OCI-LY1 (cell line): Measurements from ENCODE around the gene PCDHB13.
"Not testable (repeated sequence)": the region's sequence is repeated elsewhere in the genome, so short reads cannot be mapped to it uniquely, and the experiment has no call there.

Experiments used
- EZH2 ChIP-seq: fragments of 200-600 bp; sonication (generic), shearing (Covaris generic); IDR thresholded peaks from 2 replicates; pipeline ENCODE4 v1.8.0; 2017; ENCODE audit warnings: borderline replicate concordance, mixed run types, mild to moderate bottlenecking, antibody characterized with exemption, low read length, moderate library complexity, mixed read lengths
- TF ChIP-seq, protein P1 (sequence below): fragments of 200-600 bp; sonication (generic), shearing (Covaris generic); IDR thresholded peaks from 2 replicates; pipeline ENCODE4 v1.5.1; 2017; ENCODE audit warnings: mild to moderate bottlenecking, antibody characterized with exemption, low read length, moderate library complexity, mixed read lengths

DNA sequence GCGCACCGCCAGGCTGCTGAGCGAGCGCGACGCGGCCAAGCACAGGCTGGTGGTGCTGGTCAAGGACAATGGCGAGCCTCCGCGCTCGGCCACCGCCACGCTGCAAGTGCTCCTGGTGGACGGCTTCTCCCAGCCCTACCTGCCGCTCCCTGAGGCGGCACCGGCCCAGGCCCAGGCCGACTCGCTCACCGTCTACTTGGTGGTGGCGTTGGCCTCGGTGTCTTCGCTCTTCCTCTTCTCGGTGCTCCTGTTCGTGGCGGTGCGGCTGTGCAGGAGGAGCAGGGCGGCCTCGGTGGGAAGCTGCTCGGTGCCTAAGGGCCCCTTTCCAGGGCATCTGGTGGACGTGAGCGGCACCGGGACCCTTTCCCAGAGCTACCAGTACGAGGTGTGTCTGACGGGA is 12.1 kb upstream of the PCDHB13 start:
- TF ChIP-seq, protein P1, sequence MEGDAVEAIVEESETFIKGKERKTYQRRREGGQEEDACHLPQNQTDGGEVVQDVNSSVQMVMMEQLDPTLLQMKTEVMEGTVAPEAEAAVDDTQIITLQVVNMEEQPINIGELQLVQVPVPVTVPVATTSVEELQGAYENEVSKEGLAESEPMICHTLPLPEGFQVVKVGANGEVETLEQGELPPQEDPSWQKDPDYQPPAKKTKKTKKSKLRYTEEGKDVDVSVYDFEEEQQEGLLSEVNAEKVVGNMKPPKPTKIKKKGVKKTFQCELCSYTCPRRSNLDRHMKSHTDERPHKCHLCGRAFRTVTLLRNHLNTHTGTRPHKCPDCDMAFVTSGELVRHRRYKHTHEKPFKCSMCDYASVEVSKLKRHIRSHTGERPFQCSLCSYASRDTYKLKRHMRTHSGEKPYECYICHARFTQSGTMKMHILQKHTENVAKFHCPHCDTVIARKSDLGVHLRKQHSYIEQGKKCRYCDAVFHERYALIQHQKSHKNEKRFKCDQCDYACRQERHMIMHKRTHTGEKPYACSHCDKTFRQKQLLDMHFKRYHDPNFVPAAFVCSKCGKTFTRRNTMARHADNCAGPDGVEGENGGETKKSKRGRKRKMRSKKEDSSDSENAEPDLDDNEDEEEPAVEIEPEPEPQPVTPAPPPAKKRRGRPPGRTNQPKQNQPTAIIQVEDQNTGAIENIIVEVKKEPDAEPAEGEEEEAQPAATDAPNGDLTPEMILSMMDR = not testable (repeated sequence)
- not testable (repeated sequence) for TF ChIP-seq EZH2
